ENCODE results near the gene RAPGEF1.

- TF ChIP-seq CTCF (conservative IDR thresholded peaks at IDR 0.05; ENCODE audit: low read depth in 2 of 2) = no peak
- no peak for TF ChIP-seq REST (IDR thresholded peaks at IDR 0.05; ENCODE audit: unreplicated experiment)
- TF ChIP-seq EZH2phosphoT487 (IDR thresholded peaks at IDR 0.05; ENCODE audit: unreplicated experiment) = no peak
- no peak for TF ChIP-seq EZH2 (IDR thresholded peaks at IDR 0.05; ENCODE audit: low read depth, unreplicated experiment)
- no peak for TF ChIP-seq ETS1 (IDR thresholded peaks at IDR 0.05)
- TF ChIP-seq CREB1 (CRISPR knock-in tag; IDR thresholded peaks at IDR 0.05; ENCODE audit: low read depth) = no peak
Measured at GRCh38 chr9:131672451-131672850, 67.4 kb downstream of the RAPGEF1 start.
